22Rv1 (cell line): ENCODE data around the gene ADH4.
"Not testable (repeated sequence)": the region's sequence is repeated elsewhere in the genome, so short reads cannot be mapped to it uniquely, and the experiment has no call there.

Source experiments
- ZFX ChIP-seq: fragments of 450-650 bp; IDR thresholded peaks from 2 replicates; pipeline ENCODE4 v1.6.1; 2017; ENCODE audit warnings: antibody characterized with exemption, borderline replicate concordance
- TF ChIP-seq, protein P1 (sequence below): fragments of 450-650 bp; IDR thresholded peaks from 2 replicates; pipeline ENCODE4 v1.5.1; 2017; ENCODE audit warnings: mild to moderate bottlenecking

DNA sequence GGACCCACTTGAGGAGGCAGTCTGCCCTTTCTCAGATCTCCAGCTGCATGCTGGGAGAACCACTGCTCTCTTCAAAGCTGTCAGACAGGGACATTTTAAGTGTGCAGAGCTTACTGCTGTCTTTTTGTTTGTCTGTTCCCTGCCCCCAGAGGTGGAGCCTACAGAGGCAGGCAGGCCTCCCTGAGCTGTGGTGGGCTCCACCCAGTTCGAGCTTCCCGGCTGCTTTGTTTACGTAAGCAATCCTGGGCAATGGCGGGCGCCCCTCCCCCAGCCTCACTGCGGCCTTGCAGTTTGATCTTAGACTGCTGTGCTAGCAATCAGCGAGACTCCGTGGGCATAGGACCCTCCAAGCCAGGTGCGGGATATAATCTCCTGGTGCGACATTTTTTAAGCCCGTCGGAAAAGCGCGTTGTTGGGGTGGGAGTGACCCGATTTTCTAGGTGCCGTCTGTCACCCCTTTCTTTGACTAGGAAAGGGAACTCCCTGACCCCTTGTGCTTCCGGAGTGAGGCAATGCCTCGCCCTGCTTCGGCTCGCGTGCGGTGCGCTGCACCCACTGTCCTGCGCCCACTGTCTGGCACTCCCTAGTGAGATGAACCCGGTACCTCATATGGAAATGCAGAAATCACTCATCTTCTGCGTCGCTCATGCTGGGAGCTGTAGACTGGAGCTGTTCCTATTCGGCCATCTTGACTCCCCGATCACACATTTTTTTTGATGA, 26.8 kb downstream of the ADH4 start:
- TF ChIP-seq, protein P1, sequence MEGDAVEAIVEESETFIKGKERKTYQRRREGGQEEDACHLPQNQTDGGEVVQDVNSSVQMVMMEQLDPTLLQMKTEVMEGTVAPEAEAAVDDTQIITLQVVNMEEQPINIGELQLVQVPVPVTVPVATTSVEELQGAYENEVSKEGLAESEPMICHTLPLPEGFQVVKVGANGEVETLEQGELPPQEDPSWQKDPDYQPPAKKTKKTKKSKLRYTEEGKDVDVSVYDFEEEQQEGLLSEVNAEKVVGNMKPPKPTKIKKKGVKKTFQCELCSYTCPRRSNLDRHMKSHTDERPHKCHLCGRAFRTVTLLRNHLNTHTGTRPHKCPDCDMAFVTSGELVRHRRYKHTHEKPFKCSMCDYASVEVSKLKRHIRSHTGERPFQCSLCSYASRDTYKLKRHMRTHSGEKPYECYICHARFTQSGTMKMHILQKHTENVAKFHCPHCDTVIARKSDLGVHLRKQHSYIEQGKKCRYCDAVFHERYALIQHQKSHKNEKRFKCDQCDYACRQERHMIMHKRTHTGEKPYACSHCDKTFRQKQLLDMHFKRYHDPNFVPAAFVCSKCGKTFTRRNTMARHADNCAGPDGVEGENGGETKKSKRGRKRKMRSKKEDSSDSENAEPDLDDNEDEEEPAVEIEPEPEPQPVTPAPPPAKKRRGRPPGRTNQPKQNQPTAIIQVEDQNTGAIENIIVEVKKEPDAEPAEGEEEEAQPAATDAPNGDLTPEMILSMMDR = not testable (repeated sequence)
- TF ChIP-seq ZFX = not testable (repeated sequence)
